ENCODE results near the gene HIF3A. TPM values are rescaled to one million over a fixed set of nuclear protein-coding genes. Genes with fewer than 3 reads are reported as not detected.

HIF3A gene
- polyA plus RNA-seq, 2 donors: 12.3 to 27.3 TPM

DNA sequence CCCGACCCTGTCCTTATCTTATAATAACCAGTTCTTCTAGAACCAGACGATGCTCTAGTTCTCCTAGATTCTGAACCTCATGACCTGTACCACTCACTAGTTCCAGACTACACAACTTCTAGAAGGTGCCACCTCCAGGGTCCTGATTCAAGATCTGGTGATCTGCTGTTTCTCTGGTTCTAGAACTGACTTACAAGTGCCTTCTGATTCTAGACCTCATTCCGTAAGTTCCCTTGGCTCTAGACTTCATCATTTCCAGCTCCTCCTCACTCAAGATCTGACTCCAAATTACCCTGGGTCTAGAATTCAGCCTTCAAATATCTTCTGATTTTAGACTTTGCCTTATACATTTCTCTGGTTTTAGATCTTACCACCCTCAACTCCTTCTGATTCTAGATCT, 45.1 kb downstream of the HIF3A start:
- H3K27me3 ChIP-seq (ENCODE audit: control insufficient read depth in 1 of 2, insufficient read depth in 2 of 2, low read length in 2 of 2): no peaks in the 10 kb centered on the region

DNA sequence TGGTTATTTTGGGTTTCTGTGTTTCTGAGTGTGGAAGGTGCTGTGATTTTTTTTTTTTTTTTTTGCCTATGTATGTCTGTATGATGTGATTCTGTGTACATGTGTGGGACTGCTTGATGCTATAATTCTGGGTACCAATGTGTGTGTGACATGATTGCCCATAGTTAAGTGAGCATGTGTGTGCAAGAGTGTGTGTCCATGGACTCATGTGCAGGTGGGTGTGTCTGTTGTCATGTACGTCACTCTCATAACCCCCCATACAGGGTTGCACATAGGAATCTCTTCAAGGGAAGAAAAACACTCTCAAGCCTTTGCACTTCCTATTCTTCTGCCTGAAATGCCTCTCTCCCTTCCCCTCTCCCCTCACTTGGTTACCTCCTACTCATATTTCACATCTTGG, 47.5 kb downstream of the HIF3A start:
- H3K27me3 ChIP-seq (ENCODE audit: control insufficient read depth in 1 of 2, insufficient read depth in 2 of 2, low read length in 2 of 2): no peaks in the 10 kb centered on the region
- no peak overlapping the region for H3K27ac ChIP-seq (ENCODE audit: low read depth in 2 of 2, low read length in 1 of 2)
- no peaks in the 10 kb centered on the region for H3K36me3 ChIP-seq (ENCODE audit: control insufficient read depth in 2 of 2, insufficient read depth in 2 of 2, low read length in 1 of 2)
- H3K4me1 ChIP-seq (ENCODE audit: control insufficient read depth in 2 of 2, insufficient read depth in 2 of 2, low read length in 1 of 2): peaks cover 2 to 8% of the 10 kb centered on the region in 2 donors
- no peak overlapping the region for H3K4me3 ChIP-seq (ENCODE audit: low read depth in 1 of 2, low read length in 2 of 2)
- 50 to 75% methylated on average over 1 of the region's 1 CpG for whole genome bisulfite sequencing, 2 donors
- H3K9me3 ChIP-seq (ENCODE audit: control insufficient read depth in 2 of 2, insufficient read depth in 1 of 2, low read depth in 1 of 2, low read length in 1 of 2): no peaks in the 10 kb centered on the region

More for the DNA sequence above, 45.1 kb downstream of the HIF3A start:
- H3K9me3 ChIP-seq (ENCODE audit: control insufficient read depth in 2 of 2, insufficient read depth in 1 of 2, low read depth in 1 of 2, low read length in 1 of 2): no peaks in the 10 kb centered on the region
- peaks cover 3 to 7% of the 10 kb centered on the region in 2 donors for H3K36me3 ChIP-seq (ENCODE audit: control insufficient read depth in 2 of 2, insufficient read depth in 2 of 2, low read length in 1 of 2)
- H3K27ac ChIP-seq (ENCODE audit: low read depth in 2 of 2, low read length in 1 of 2): no peak overlapping the region
- H3K4me3 ChIP-seq (ENCODE audit: low read depth in 1 of 2, low read length in 2 of 2): no peak overlapping the region
- WGBS, 2 donors: 73 to 80% methylated on average over 3 of the region's 3 CpGs
- peaks cover 0 to 2% of the 10 kb centered on the region in 2 donors for H3K4me1 ChIP-seq (ENCODE audit: control insufficient read depth in 2 of 2, insufficient read depth in 2 of 2, low read length in 1 of 2)

DNA sequence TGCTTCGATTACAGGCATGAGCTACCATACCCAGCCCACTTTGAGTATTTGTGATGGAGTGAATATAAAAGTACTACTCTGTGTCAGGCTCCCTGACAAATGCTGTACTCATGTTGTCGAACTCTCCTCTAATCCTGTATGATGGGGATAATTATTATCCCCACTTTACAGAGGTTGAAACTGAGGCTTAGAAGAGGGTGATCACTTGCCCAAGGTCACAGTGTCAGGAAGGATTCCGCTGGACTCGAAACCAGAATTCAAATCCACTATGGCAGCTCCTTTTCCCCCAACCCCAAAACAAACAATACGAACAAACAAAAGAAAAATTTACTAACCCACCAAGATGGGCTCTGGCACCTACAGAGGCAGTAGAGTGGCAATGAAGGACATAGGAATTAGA, 48.3 kb downstream of the HIF3A start:
- no peaks in the 10 kb centered on the region for H3K36me3 ChIP-seq (ENCODE audit: control insufficient read depth in 2 of 2, insufficient read depth in 2 of 2, low read length in 1 of 2)
- no peak overlapping the region for H3K4me3 ChIP-seq (ENCODE audit: low read depth in 1 of 2, low read length in 2 of 2)
- no peak overlapping the region for H3K27ac ChIP-seq (ENCODE audit: low read depth in 2 of 2, low read length in 1 of 2)
- H3K4me1 ChIP-seq (ENCODE audit: control insufficient read depth in 2 of 2, insufficient read depth in 2 of 2, low read length in 1 of 2): peaks cover 7 to 14% of the 10 kb centered on the region in 2 donors
- H3K27me3 ChIP-seq (ENCODE audit: control insufficient read depth in 1 of 2, insufficient read depth in 2 of 2, low read length in 2 of 2): no peaks in the 10 kb centered on the region
- 86 to 92% methylated on average over 5 of the region's 5 CpGs for WGBS, 2 donors
- H3K9me3 ChIP-seq (ENCODE audit: control insufficient read depth in 2 of 2, insufficient read depth in 1 of 2, low read depth in 1 of 2, low read length in 1 of 2): no peaks in the 10 kb centered on the region

DNA sequence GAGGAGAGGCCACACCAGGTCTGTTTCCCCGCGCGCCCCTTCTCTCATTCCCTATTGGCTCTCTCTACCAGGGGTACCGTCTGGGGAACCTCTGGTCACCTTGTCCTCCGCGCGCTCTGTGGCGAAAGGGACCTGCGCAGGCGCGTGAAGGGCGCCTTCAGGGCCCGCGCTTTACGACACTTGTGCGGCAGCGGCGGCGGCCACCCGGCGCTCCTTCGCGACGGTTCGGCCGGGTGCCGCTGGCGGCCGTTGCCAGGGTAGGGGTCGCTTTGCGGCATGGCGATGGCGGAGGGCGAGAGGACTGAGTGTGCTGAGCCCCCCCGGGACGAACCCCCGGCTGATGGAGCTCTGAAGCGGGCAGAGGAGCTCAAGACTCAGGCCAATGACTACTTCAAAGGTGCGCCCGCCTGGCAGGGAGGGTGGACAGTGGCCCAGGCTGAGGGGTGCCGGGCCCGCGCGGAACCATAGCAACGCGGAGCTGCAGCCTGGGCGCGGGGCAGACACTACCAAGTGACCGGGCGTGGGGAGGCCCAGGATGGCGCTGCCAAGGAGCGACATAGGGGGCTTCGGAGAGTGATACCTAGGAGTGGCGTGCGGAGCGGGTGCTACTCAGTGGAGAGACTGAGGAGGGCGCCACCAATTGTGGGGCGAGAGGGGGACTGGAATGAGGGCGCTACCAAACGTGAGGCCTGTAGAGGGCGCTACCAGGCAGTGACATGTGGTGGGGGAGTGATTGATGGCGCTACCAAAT, 50.2 kb downstream of the HIF3A start, which contains the start of gene PPP5C:
PPP5C (plus strand) TSS at position 267 of the 751 bp plus-strand sequence; CDS start at position 277, 10 bp downstream.
- Histone ChIP-seq H3K4me1 (ENCODE audit: control insufficient read depth in 2 of 2, insufficient read depth in 2 of 2, low read length in 1 of 2) (peaks cover 22 to 32% of the 10 kb centered on the region in 2 donors), H3K36me3 (ENCODE audit: control insufficient read depth in 2 of 2, insufficient read depth in 2 of 2, low read length in 1 of 2) (no peaks in the 10 kb centered on the region), H3K27ac (ENCODE audit: low read depth in 2 of 2, low read length in 1 of 2) (peak within 1 kb of the TSS; percentile 50 to 90), H3K4me3 (ENCODE audit: low read depth in 1 of 2, low read length in 2 of 2) (peak within 1 kb of the TSS; percentile 86 to 99), H3K9me3 (ENCODE audit: control insufficient read depth in 2 of 2, insufficient read depth in 1 of 2, low read depth in 1 of 2, low read length in 1 of 2) (no peaks in the 10 kb centered on the region), H3K27me3 (ENCODE audit: control insufficient read depth in 1 of 2, insufficient read depth in 2 of 2, low read length in 2 of 2) (no peaks in the 10 kb centered on the region)
- 0% methylated on average over 62 of the region's 62 CpGs for WGBS, 2 donors

DNA sequence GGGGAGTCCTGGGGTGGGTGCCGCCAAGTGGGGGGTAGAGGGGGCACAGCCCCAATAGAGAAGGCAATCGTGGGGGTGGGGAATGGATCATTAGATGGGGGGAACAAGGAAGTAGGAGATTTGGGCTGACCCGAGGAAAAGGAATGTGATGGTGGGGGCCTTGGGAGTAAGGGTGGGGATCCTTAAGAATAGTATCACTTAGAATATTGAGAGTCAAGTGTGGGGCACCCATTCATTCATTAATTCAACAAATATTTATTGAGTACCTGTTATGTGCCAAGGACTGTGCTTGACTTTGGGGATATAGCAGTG, 50.7 kb downstream of the HIF3A start:
- H3K27me3 ChIP-seq (ENCODE audit: control insufficient read depth in 1 of 2, insufficient read depth in 2 of 2, low read length in 2 of 2): no peaks in the 10 kb centered on the region
- peak overlapping the region; percentile 86 to 99 for H3K4me3 ChIP-seq (ENCODE audit: low read depth in 1 of 2, low read length in 2 of 2)
- peaks cover 22 to 34% of the 10 kb centered on the region in 2 donors for H3K4me1 ChIP-seq (ENCODE audit: control insufficient read depth in 2 of 2, insufficient read depth in 2 of 2, low read length in 1 of 2)
- peak overlapping the region in 1 of 2 donors; percentile 90 for H3K27ac ChIP-seq (ENCODE audit: low read depth in 2 of 2, low read length in 1 of 2)
- WGBS, 2 donors: 0 to 2% methylated on average over 3 of the region's 3 CpGs
- H3K9me3 ChIP-seq (ENCODE audit: control insufficient read depth in 2 of 2, insufficient read depth in 1 of 2, low read depth in 1 of 2, low read length in 1 of 2): no peaks in the 10 kb centered on the region
- no peaks in the 10 kb centered on the region for H3K36me3 ChIP-seq (ENCODE audit: control insufficient read depth in 2 of 2, insufficient read depth in 2 of 2, low read length in 1 of 2)

DNA sequence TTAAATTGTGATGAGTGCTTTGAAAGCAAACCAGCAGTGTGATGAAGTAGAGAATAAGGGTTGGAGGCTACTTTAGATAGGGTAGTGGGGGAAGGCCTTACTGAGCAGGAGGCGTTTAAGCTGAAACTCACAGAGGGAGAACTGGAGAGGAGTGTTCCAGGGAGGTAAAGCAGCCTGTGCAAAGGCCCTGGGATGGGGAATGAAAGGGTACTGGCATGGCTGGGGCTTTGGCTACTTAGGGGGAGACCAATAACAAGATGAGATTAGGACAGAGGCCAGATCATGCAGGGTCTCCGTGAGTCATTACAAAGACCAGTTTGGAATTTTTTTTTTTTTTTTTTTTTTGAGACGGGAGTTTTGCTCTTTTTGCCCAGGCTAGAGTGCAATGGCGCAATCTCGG, 51.1 kb downstream of the HIF3A start:
- Histone ChIP-seq H3K9me3 (ENCODE audit: control insufficient read depth in 2 of 2, insufficient read depth in 1 of 2, low read depth in 1 of 2, low read length in 1 of 2) (no peaks in the 10 kb centered on the region), H3K36me3 (ENCODE audit: control insufficient read depth in 2 of 2, insufficient read depth in 2 of 2, low read length in 1 of 2) (no peaks in the 10 kb centered on the region), H3K4me1 (ENCODE audit: control insufficient read depth in 2 of 2, insufficient read depth in 2 of 2, low read length in 1 of 2) (peaks cover 22 to 34% of the 10 kb centered on the region in 2 donors), H3K27me3 (ENCODE audit: control insufficient read depth in 1 of 2, insufficient read depth in 2 of 2, low read length in 2 of 2) (no peaks in the 10 kb centered on the region), H3K27ac (ENCODE audit: low read depth in 2 of 2, low read length in 1 of 2) (no peak overlapping the region), H3K4me3 (ENCODE audit: low read depth in 1 of 2, low read length in 2 of 2) (no peak overlapping the region)
- 70 to 77% methylated on average over 5 of the region's 5 CpGs for WGBS, 2 donors

DNA sequence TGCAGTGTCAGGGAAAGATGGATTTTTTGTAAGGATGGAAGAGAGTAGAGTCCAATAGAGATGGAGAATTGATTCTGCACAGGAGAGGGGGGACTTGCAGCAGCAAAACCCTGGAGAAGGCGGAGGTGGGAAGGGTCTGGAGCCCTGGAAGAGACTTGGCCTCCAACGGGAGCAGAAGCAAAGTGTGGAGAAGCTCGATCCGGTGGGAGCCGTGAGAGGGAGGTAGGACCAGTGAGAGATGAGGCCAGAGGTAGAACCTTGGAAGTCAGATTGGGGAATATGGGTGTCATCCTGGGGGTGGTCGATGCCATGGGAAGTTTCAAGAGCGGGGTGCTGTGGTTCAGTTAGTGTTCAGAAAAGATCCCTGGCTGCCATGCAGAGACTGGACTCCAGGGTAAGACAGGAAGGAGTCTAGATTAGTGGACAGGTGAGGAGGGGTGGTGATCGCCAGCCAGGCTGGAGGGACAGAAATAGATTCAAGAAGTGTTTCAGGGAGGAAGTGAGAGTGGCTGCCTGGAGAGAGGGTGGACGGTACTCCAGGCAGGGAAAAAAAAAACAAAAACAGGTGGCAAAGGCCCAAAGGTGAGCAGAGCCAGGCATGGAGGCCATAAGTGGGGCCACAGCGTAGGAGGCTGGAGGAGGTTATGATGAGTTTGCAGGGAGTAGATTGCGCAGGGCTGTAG, 52.6 kb downstream of the HIF3A start:
- Histone ChIP-seq H3K4me3 (ENCODE audit: low read depth in 1 of 2, low read length in 2 of 2) (no peak overlapping the region), H3K27ac (ENCODE audit: low read depth in 2 of 2, low read length in 1 of 2) (peak overlapping the region; percentile 34 to 60), H3K36me3 (ENCODE audit: control insufficient read depth in 2 of 2, insufficient read depth in 2 of 2, low read length in 1 of 2) (peaks cover 6 to 10% of the 10 kb centered on the region in 2 donors), H3K27me3 (ENCODE audit: control insufficient read depth in 1 of 2, insufficient read depth in 2 of 2, low read length in 2 of 2) (no peaks in the 10 kb centered on the region), H3K4me1 (ENCODE audit: control insufficient read depth in 2 of 2, insufficient read depth in 2 of 2, low read length in 1 of 2) (peaks cover 22 to 34% of the 10 kb centered on the region in 2 donors), H3K9me3 (ENCODE audit: control insufficient read depth in 2 of 2, insufficient read depth in 1 of 2, low read depth in 1 of 2, low read length in 1 of 2) (no peaks in the 10 kb centered on the region)
- 77 to 79% methylated on average over 11 of the region's 11 CpGs for WGBS, 2 donors

DNA sequence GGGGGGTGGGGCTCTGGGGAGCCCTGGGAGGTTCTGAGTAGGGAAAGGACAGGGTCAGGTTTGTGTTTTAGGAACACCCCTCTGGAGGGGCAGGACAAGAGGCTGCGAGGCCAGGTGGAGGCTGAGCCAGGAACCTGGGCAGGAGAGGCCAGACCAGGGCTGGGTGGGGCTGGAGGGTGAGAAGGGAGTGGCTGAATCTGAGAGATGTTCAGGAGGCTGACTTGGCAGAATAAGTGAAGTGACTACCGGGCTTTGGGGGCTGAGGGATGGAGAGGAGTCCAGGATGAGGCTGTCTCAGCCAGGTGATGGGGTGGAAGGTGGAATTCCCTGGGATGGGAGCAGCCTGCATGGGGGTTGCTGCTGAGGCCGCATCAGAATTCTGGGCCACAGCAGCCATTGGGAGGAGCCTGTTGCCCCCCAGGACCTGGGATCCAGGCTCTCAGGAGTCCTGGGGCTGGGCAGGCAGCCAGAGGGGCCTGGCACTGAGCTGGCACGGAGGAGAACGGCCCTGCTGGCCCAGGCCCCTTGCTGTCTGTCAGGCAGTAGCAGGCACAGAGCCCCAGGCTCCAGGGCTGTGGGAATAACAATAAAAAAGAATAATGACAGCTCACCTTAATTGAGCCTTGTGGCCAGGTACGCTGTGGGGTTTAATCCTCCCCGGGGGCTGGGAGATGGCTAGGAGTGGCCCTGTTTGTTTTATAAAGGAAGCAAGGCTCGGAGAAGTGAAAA, 53.4 kb downstream of the HIF3A start:
- Histone ChIP-seq H3K4me1 (ENCODE audit: control insufficient read depth in 2 of 2, insufficient read depth in 2 of 2, low read length in 1 of 2) (peaks cover 22 to 34% of the 10 kb centered on the region in 2 donors), H3K4me3 (ENCODE audit: low read depth in 1 of 2, low read length in 2 of 2) (no peak overlapping the region), H3K27me3 (ENCODE audit: control insufficient read depth in 1 of 2, insufficient read depth in 2 of 2, low read length in 2 of 2) (no peaks in the 10 kb centered on the region), H3K9me3 (ENCODE audit: control insufficient read depth in 2 of 2, insufficient read depth in 1 of 2, low read depth in 1 of 2, low read length in 1 of 2) (no peaks in the 10 kb centered on the region), H3K36me3 (ENCODE audit: control insufficient read depth in 2 of 2, insufficient read depth in 2 of 2, low read length in 1 of 2) (peaks cover 6 to 17% of the 10 kb centered on the region in 2 donors), H3K27ac (ENCODE audit: low read depth in 2 of 2, low read length in 1 of 2) (peak overlapping the region; percentile 60 to 80)
- WGBS, 2 donors: 21 to 26% methylated on average over 8 of the region's 8 CpGs

DNA sequence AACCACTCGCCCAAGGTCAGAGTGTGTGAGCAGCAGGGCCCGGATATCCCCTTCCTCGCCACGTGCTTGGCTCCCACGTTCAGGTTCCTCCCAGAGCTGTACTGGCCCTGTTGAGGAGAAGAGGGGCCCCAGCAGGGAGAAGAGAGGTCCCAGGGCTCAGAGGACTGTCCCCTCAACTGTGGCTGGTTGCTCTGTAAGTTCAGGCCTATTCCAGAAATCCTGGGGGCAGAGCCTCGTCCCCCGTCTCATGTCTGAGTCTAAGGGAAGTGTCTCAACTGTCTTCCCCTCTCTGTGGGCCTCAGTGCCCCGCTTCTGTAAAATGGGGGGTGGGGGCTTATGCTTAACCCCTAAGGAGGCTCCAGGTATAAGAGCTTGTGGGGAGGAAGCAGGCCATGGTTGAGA, 53.9 kb downstream of the HIF3A start:
- H3K9me3 ChIP-seq (ENCODE audit: control insufficient read depth in 2 of 2, insufficient read depth in 1 of 2, low read depth in 1 of 2, low read length in 1 of 2): no peaks in the 10 kb centered on the region
- H3K4me1 ChIP-seq (ENCODE audit: control insufficient read depth in 2 of 2, insufficient read depth in 2 of 2, low read length in 1 of 2): peaks cover 22 to 34% of the 10 kb centered on the region in 2 donors
- no peak overlapping the region for H3K4me3 ChIP-seq (ENCODE audit: low read depth in 1 of 2, low read length in 2 of 2)
- peak overlapping the region; percentile 60 to 80 for H3K27ac ChIP-seq (ENCODE audit: low read depth in 2 of 2, low read length in 1 of 2)
- H3K27me3 ChIP-seq (ENCODE audit: control insufficient read depth in 1 of 2, insufficient read depth in 2 of 2, low read length in 2 of 2): no peaks in the 10 kb centered on the region
- H3K36me3 ChIP-seq (ENCODE audit: control insufficient read depth in 2 of 2, insufficient read depth in 2 of 2, low read length in 1 of 2): peaks cover 6 to 21% of the 10 kb centered on the region in 2 donors
- 23 to 35% methylated on average over 8 of the region's 8 CpGs for WGBS, 2 donors

All from esophagus (tissue), 2 donors.